Caco-2 (cell line): ENCODE data around the gene TSPAN15. TPM values are rescaled to one million over a fixed set of nuclear protein-coding genes. Genes with fewer than 3 reads are reported as not detected.

ENCODE experiments used
- BruUV-seq: library from RNA; stranded (reverse); fragments of 400-500 nt; replicated peaks from 2 replicates; lab custom pipeline; 2021; lab: Mats Ljungman, UMichigan
- CTCF ChIA-PET: fragments of 300-600 bp; sonication (Branson Sonifier 250); formaldehyde crosslinking; loops from one replicate; lab custom pipeline; 2022; ENCODE audit warnings: antibody characterized with exemption; lab: Charles Lee
- POLR2A ChIA-PET: fragments of 300-600 bp; sonication (Branson Sonifier 250); formaldehyde crosslinking; loops from one replicate; lab custom pipeline; 2022; ENCODE audit warnings: antibody characterized with exemption; lab: Charles Lee
- DNase-seq, 2 experiments: peaks; one replicate each; pipeline versions ENCODE4 v3.0.0 to v3.0.0-alpha.2; 2020 to 2022
- H3K27me3 ChIP-seq: replicated peaks from 2 replicates; pipeline ENCODE4 v1.6.0; 2011; ENCODE audit warnings: low read length; ENCODE audit not compliant: control insufficient read depth, insufficient read depth
- H3K36me3 ChIP-seq: 2 replicates; pipeline ENCODE4 v1.5.1; 2011; ENCODE audit warnings: low read length; ENCODE audit not compliant: control insufficient read depth, insufficient read depth
- H3K4me1 ChIP-seq: fragments of 250-450 bp; sonication (Bioruptor Pico); 2 replicates; pipeline ENCODE4 v1.5.1; 2020; ENCODE audit warnings: mild to moderate bottlenecking
- H3K4me3 ChIP-seq: 2 replicates; pipeline ENCODE4 v1.5.1; 2011; ENCODE audit warnings: low read depth, mild to moderate bottlenecking, control low read depth, low read length
- H3K9me3 ChIP-seq: fragments of 250-450 bp; sonication (Bioruptor Pico); 2 replicates; pipeline ENCODE4 v1.5.1; 2020; ENCODE audit warnings: mild to moderate bottlenecking, moderate library complexity
- H3K27ac Mint-ChIP-seq: one replicate; pipeline ENCODE4 v1.8.0; 2022; ENCODE audit warnings: mixed read lengths; ENCODE audit not compliant: unreplicated experiment
- H3K27me3 Mint-ChIP-seq: one replicate; pipeline ENCODE4 v1.8.0; 2022; ENCODE audit warnings: mixed read lengths; ENCODE audit not compliant: insufficient read depth, unreplicated experiment
- H3K36me3 Mint-ChIP-seq: one replicate; pipeline ENCODE4 v1.8.0; 2022; ENCODE audit warnings: mild to moderate bottlenecking, mixed read lengths; ENCODE audit not compliant: insufficient read depth, unreplicated experiment
- H3K4me1 Mint-ChIP-seq: one replicate; pipeline ENCODE4 v1.8.0; 2022; ENCODE audit warnings: low read depth, mixed read lengths; ENCODE audit not compliant: unreplicated experiment
- H3K4me3 Mint-ChIP-seq: one replicate; pipeline ENCODE4 v1.8.0; 2022; ENCODE audit warnings: mild to moderate bottlenecking, moderate library complexity, mixed read lengths; ENCODE audit not compliant: unreplicated experiment
- H3K9me3 Mint-ChIP-seq: one replicate; pipeline ENCODE4 v1.8.0; 2022; ENCODE audit warnings: mixed read lengths; ENCODE audit not compliant: unreplicated experiment
- CTCF ChIP-seq, 2 experiments: fragments of 200-600 bp in 1 of 2; IDR thresholded peaks; 1 replicate in 1 of 2; 2 replicates in 1 of 2; pipeline versions ENCODE4 v1.5.1 to v1.8.0; 2011 to 2022; ENCODE audit warnings: antibody characterized with exemption in 1 of 2, control low read depth in 1 of 2, inconsistent platforms in 1 of 2, low read depth in 1 of 2, low read length in 1 of 2, mild to moderate bottlenecking in 1 of 2, moderate library complexity in 1 of 2; ENCODE audit not compliant: insufficient read depth in 1 of 2, severe bottlenecking in 1 of 2, unreplicated experiment in 1 of 2
- intact Hi-C: fragments of 100-400 bp; cut with micrococcal nuclease; formaldehyde crosslinking; loops from one replicate; pipeline ENCODE4 v1.10.0; 2022; ENCODE audit not compliant: unreplicated experiment
- total RNA-seq: library from RNA; stranded (reverse); gene quantifications from 2 replicates; pipeline ENCODE4 v1.2.3, GENCODE V29; 2022

The TSPAN15 gene
- total RNA-seq, 1 experiment from 2014 or later = 86.5 TPM

DNA sequence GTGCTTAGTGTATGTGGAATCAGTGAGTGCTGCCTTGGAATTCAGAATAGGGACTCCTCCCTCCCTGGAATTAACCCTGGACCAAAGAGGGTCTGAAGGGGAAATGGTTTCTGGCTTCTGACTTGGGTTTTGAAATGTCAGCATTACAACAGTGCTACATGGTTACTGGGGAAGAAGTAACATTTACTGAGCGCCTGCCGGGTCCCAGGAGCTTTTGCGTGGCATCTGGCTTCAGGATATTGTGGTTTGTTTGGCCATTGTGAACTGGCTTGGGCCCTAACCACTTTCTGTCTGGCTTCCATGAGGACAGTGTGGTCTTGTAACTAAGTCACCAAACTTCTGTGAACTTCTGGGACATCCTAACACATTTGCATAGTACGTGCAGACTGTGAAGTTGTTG, 21.3 kb downstream of the TSPAN15 start:
- intact Hi-C loops = no loop called here
- Histone ChIP-seq H3K4me3 (no peak overlapping the region), H3K4me1 (peaks cover 14% of the 10 kb centered on the region), H3K36me3 (no peaks in the 10 kb centered on the region), H3K27me3 (no peaks in the 10 kb centered on the region), H3K9me3 (no peaks in the 10 kb centered on the region)
- Mint-ChIP-seq H3K4me3 (no peak overlapping the region), H3K27me3 (no peaks in the 10 kb centered on the region), H3K4me1 (peaks cover 9% of the 10 kb centered on the region), H3K27ac (no peak overlapping the region), H3K9me3 (no peaks in the 10 kb centered on the region), H3K36me3 (peaks cover 6% of the 10 kb centered on the region)
- no TSS peak for BruUV-seq
- ChIA-PET POLR2A (no interaction called here), CTCF (interaction anchor here (1.3 kb wide), 1 partner anchor 64 kb away, joined by 3 read pairs; no protein-coding TSS in a partner anchor)
- DNase-seq = no peak
- TF ChIP-seq CTCF (IDR thresholded peaks at IDR 0.05; ENCODE audit: insufficient read depth in 1 of 2, low read depth in 1 of 2, low read length in 1 of 2, severe bottlenecking in 1 of 2, unreplicated experiment in 1 of 2) = no peak

GRCh38 chr10:69473304-69473990, 22.2 kb downstream of the TSPAN15 start:
- ChIA-PET CTCF (interaction anchor here (1.3 kb wide), 1 partner anchor 65 kb away, joined by 3 read pairs; no protein-coding TSS in a partner anchor), POLR2A (no interaction called here)
- Histone ChIP-seq H3K27me3 (no peaks in the 10 kb centered on the region), H3K4me1 (peaks cover 8% of the 10 kb centered on the region), H3K9me3 (no peaks in the 10 kb centered on the region), H3K36me3 (no peaks in the 10 kb centered on the region), H3K4me3 (no peak overlapping the region)
- Mint-ChIP-seq H3K9me3 (no peaks in the 10 kb centered on the region), H3K4me1 (peaks cover 6% of the 10 kb centered on the region), H3K4me3 (no peak overlapping the region), H3K27me3 (no peaks in the 10 kb centered on the region), H3K36me3 (peaks cover 6% of the 10 kb centered on the region), H3K27ac (no peak overlapping the region)
- no peak for TF ChIP-seq CTCF (IDR thresholded peaks at IDR 0.05; ENCODE audit: insufficient read depth in 1 of 2, low read depth in 1 of 2, low read length in 1 of 2, severe bottlenecking in 1 of 2, unreplicated experiment in 1 of 2)
- intact Hi-C loops = no loop called here
- DNase-seq = no peak
- BruUV-seq = no TSS peak

GRCh38 chr10:69474742-69475432, 23.6 kb downstream of the TSPAN15 start:
- no peaks in the 10 kb centered on the region for H3K9me3 ChIP-seq
- H3K27me3 ChIP-seq = no peaks in the 10 kb centered on the region
- no peaks in the 10 kb centered on the region for H3K36me3 ChIP-seq
- H3K36me3 Mint-ChIP-seq = peaks cover 6% of the 10 kb centered on the region
- H3K9me3 Mint-ChIP-seq = no peaks in the 10 kb centered on the region
- H3K4me3 Mint-ChIP-seq = no peak overlapping the region
- ChIA-PET POLR2A (no interaction called here), CTCF (no interaction called here)
- no peak for TF ChIP-seq CTCF (IDR thresholded peaks at IDR 0.05; ENCODE audit: insufficient read depth in 1 of 2, low read depth in 1 of 2, low read length in 1 of 2, severe bottlenecking in 1 of 2, unreplicated experiment in 1 of 2)
- H3K27me3 Mint-ChIP-seq = no peaks in the 10 kb centered on the region
- no peak overlapping the region for H3K4me3 ChIP-seq
- DNase-seq = no peak
- no peak overlapping the region for H3K27ac Mint-ChIP-seq
- intact Hi-C loops = no loop called here
- no peaks in the 10 kb centered on the region for H3K4me1 Mint-ChIP-seq
- no TSS peak for BruUV-seq
- H3K4me1 ChIP-seq = no peaks in the 10 kb centered on the region
